Ascending aorta (tissue), 2 donors: Measurements from ENCODE around the gene IGFBP2. TPM values are rescaled to one million over a fixed set of nuclear protein-coding genes. Genes with fewer than 3 reads are reported as not detected.

Experiments
- DNase-seq, 2 donors: peaks; one replicate each; pipeline ENCODE4 v3.0.0-alpha.2; 2019; ENCODE audit warnings: low spot score in 2 of 2
- H3K27ac ChIP-seq, 2 donors: fragments of 200-600 bp; sonication (generic); one replicate each; pipeline ENCODE4 v1.5.1; 2016 to 2017; ENCODE audit warnings: mild to moderate bottlenecking in 1 of 2
- H3K27me3 ChIP-seq: fragments of 200-600 bp; sonication (generic); one replicate; pipeline ENCODE4 v1.5.1; 2017
- H3K36me3 ChIP-seq, 2 donors: fragments of 200-600 bp; sonication (generic); one replicate each; pipeline ENCODE4 v1.5.1; 2016
- H3K4me1 ChIP-seq, 2 donors: fragments of 200-600 bp; sonication (generic); one replicate each; pipeline ENCODE4 v1.5.1; 2016 to 2017; ENCODE audit warnings: mild to moderate bottlenecking in 1 of 2
- H3K4me3 ChIP-seq, 2 donors: fragments of 200-600 bp; sonication (generic); one replicate each; pipeline ENCODE4 v1.5.1; 2016 to 2017; ENCODE audit warnings: mild to moderate bottlenecking in 1 of 2
- H3K9me3 ChIP-seq, 2 donors: fragments of 200-600 bp; sonication (generic); one replicate each; pipeline ENCODE4 v1.5.1; 2016
- CTCF ChIP-seq, 3 experiments: fragments of 200-600 bp in 2 of 3; fragments of 450-650 bp in 1 of 3; sonication (generic) in 2 of 3; IDR thresholded peaks; one replicate each; pipeline ENCODE4 v1.5.1; 2016 to 2019; ENCODE audit warnings: antibody characterized with exemption in 3 of 3, mild to moderate bottlenecking in 1 of 3, moderate library complexity in 1 of 3
- intact Hi-C: fragments of 100-400 bp; cut with DNase I; formaldehyde crosslinking; loops from one replicate; pipeline ENCODE4 v1.15.1; 2023
- total RNA-seq: library from RNA; depleted of rRNA; stranded (reverse); fragments of >200 nt; gene quantifications from one replicate; pipeline ENCODE4 v1.1.0, GENCODE V29; 2016

Gene IGFBP2
- total RNA-seq, 1 donor from 2014 or later: 1,691 TPM

GRCh38 chr2:216713691-216714336 is 80.6 kb downstream of the IGFBP2 start:
- no peaks in the 10 kb centered on the region for H3K36me3 ChIP-seq
- H3K27ac ChIP-seq: peak overlapping the region; percentile 60 to 75
- no peaks in the 10 kb centered on the region for H3K9me3 ChIP-seq
- peak; percentile 36 to 89 for DNase-seq
- H3K27me3 ChIP-seq: no peaks in the 10 kb centered on the region
- peaks cover 7 to 26% of the 10 kb centered on the region in 2 donors for H3K4me1 ChIP-seq
- TF ChIP-seq CTCF (IDR thresholded peaks at IDR 0.05): no peak
- no peak overlapping the region for H3K4me3 ChIP-seq
- intact Hi-C loops: loop anchor here (5.0 kb wide), 1 partner anchor 258 kb away; no protein-coding TSS in a partner anchor

Other genes with a start within 250 kb of the IGFBP2 start
- gene SMARCAL1, start 220.9 kb upstream of the IGFBP2 start, total RNA-seq: 5.3 TPM
- 493 TPM for gene RPL37A, start 134.6 kb upstream of the IGFBP2 start, total RNA-seq
- gene IGFBP5, start 62.1 kb downstream of the IGFBP2 start, total RNA-seq: 1,280 TPM
- not detected for gene TNP1, start 226.6 kb downstream of the IGFBP2 start, total RNA-seq